HUDEP-2 (cell line): Measurements from ENCODE around the gene COL19A1.
"Not testable (repeated sequence)": the region's sequence is repeated elsewhere in the genome, so short reads cannot be mapped to it uniquely, and the experiment has no call there.

Experiments used
- DNase-seq, 76 experiments: peaks; one replicate each; lab custom pipeline; 2025; ENCODE audit not compliant: unreplicated experiment in 76 of 76; lab: John Stamatoyannopoulos, UW

Gene COL19A1

GRCh38 chr6:69953491-69953890, 87.1 kb downstream of the COL19A1 start:
- no peak for DNase-seq

GRCh38 chr6:69954733-69955132, 88.4 kb downstream of the COL19A1 start:
- no peak for DNase-seq

- DNase-seq: no peak
These were observed 91.7 kb downstream of the COL19A1 start for GRCh38 chr6:69957985-69958559.

- no peak for DNase-seq
These were observed 92.6 kb downstream of the COL19A1 start for GRCh38 chr6:69958978-69959377.

- DNase-seq: not testable (repeated sequence)
These were observed 99.6 kb downstream of the COL19A1 start for GRCh38 chr6:69965974-69966373.

- DNase-seq: no peak
These were observed 106.8 kb downstream of the COL19A1 start for GRCh38 chr6:69973138-69973537.

- no peak for DNase-seq
These were observed 107.4 kb downstream of the COL19A1 start for GRCh38 chr6:69973763-69974162.

- peak in 31 of 76 experiments; percentile 1 to 73 (median 35) for DNase-seq
These were observed 107.8 kb downstream of the COL19A1 start for GRCh38 chr6:69974193-69974592.

- DNase-seq: no peak
These were observed 110.3 kb downstream of the COL19A1 start for GRCh38 chr6:69976591-69977090.

GRCh38 chr6:69980624-69981023, 114.3 kb downstream of the COL19A1 start:
- DNase-seq: no peak

GRCh38 chr6:69984506-69984905, 118.2 kb downstream of the COL19A1 start:
- DNase-seq: no peak

- DNase-seq: no peak
These were observed 118.8 kb downstream of the COL19A1 start for GRCh38 chr6:69985180-69985579.

- no peak for DNase-seq
These were observed 121.2 kb downstream of the COL19A1 start for GRCh38 chr6:69987550-69987949.

GRCh38 chr6:69988458-69989126, 122.2 kb downstream of the COL19A1 start:
- no peak for DNase-seq

GRCh38 chr6:69994251-69994650, 127.9 kb downstream of the COL19A1 start:
- no peak for DNase-seq

GRCh38 chr6:70008189-70008588, 141.8 kb downstream of the COL19A1 start:
- no peak for DNase-seq

GRCh38 chr6:70010339-70010738, 144.0 kb downstream of the COL19A1 start:
- not testable (repeated sequence) for DNase-seq

- not testable (repeated sequence) for DNase-seq
These were observed 156.8 kb downstream of the COL19A1 start for GRCh38 chr6:70023201-70023600.

GRCh38 chr6:70028246-70028645, 161.9 kb downstream of the COL19A1 start:
- no peak for DNase-seq

- DNase-seq: no peak
These were observed 162.6 kb downstream of the COL19A1 start for GRCh38 chr6:70028926-70029325.

- no peak for DNase-seq
These were observed 167.4 kb downstream of the COL19A1 start for GRCh38 chr6:70033781-70034180.

GRCh38 chr6:70037445-70037844, 171.1 kb downstream of the COL19A1 start:
- no peak for DNase-seq
